ENCODE results near the gene MTUS2.

DNA sequence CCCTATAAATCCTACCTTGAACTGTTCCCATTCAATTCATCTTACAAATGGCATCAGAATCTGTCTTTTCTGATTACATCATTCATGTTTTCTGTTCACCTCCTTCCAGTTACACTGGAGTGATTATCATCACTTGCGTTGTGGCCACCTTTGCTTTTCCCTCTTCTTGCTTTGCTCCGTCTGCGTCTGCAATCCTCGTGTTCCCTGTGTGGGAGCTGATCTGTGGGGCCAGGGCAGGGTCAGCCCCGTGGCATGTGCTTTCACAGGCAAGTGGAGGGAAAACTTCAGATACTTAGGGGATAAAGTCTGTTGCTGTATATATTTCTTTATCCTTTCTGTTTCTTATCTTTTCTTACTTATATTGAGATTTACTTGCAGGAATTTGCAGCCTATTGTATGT, 497.7 kb downstream of the MTUS2 start:
- TF ChIP-seq, protein P1, sequence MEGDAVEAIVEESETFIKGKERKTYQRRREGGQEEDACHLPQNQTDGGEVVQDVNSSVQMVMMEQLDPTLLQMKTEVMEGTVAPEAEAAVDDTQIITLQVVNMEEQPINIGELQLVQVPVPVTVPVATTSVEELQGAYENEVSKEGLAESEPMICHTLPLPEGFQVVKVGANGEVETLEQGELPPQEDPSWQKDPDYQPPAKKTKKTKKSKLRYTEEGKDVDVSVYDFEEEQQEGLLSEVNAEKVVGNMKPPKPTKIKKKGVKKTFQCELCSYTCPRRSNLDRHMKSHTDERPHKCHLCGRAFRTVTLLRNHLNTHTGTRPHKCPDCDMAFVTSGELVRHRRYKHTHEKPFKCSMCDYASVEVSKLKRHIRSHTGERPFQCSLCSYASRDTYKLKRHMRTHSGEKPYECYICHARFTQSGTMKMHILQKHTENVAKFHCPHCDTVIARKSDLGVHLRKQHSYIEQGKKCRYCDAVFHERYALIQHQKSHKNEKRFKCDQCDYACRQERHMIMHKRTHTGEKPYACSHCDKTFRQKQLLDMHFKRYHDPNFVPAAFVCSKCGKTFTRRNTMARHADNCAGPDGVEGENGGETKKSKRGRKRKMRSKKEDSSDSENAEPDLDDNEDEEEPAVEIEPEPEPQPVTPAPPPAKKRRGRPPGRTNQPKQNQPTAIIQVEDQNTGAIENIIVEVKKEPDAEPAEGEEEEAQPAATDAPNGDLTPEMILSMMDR (IDR thresholded peaks at IDR 0.05), result no peak
- no peak for TF ChIP-seq POLR2A (IDR thresholded peaks at IDR 0.05)
- no peak for TF ChIP-seq POLR2AphosphoS5 (IDR thresholded peaks at IDR 0.05)
- TF ChIP-seq EP300 (IDR thresholded peaks at IDR 0.05; ENCODE audit: low read depth), result no peak
